Spleen (tissue), 11 donors: Measurements from ENCODE around the gene ZNF283. TPM values are rescaled to one million over a fixed set of nuclear protein-coding genes. Genes with fewer than 3 reads are reported as not detected.

Experiments
- DNase-seq: peaks from one replicate; pipeline ENCODE4 v3.0.0-alpha.2; 2020
- H3K27ac ChIP-seq, 8 donors: fragments of 200-600 bp; sonication (generic) in 7 of 8; 1 replicate in 4 of 8; 2 replicates in 4 of 8; pipeline versions ENCODE4 v1.5.0 to v1.8.0; 2016 to 2021; ENCODE audit warnings: inconsistent platforms in 4 of 8, mild to moderate bottlenecking in 4 of 8, moderate library complexity in 1 of 8
- H3K27me3 ChIP-seq, 7 donors: fragments of 200-600 bp; sonication (generic) in 6 of 7; replicated peaks in 1 of 7; 1 replicate in 4 of 7; 2 replicates in 3 of 7; pipeline versions ENCODE4 v1.5.0 to v1.8.0; 2016 to 2021; ENCODE audit warnings: inconsistent platforms in 3 of 7, mild to moderate bottlenecking in 1 of 7
- H3K36me3 ChIP-seq, 6 donors: fragments of 200-600 bp; sonication (generic) in 5 of 6; 1 replicate in 4 of 6; 2 replicates in 2 of 6; pipeline versions ENCODE4 v1.5.0 to v1.8.0; 2016 to 2021; ENCODE audit warnings: inconsistent platforms in 2 of 6
- H3K4me1 ChIP-seq, 6 donors: fragments of 200-600 bp; sonication (generic) in 5 of 6; 1 replicate in 3 of 6; 2 replicates in 3 of 6; pipeline versions ENCODE4 v1.5.0 to v1.8.0; 2016 to 2021; ENCODE audit warnings: inconsistent platforms in 3 of 6
- H3K4me3 ChIP-seq, 8 donors: fragments of 200-600 bp; sonication (generic) in 7 of 8; 1 replicate in 4 of 8; 2 replicates in 4 of 8; pipeline versions ENCODE4 v1.5.0 to v1.8.0; 2016 to 2021; ENCODE audit warnings: inconsistent platforms in 4 of 8, mild to moderate bottlenecking in 4 of 8, moderate library complexity in 2 of 8
- H3K9me3 ChIP-seq, 8 donors: fragments of 200-600 bp; sonication (generic) in 7 of 8; 1 replicate in 4 of 8; 2 replicates in 4 of 8; pipeline versions ENCODE4 v1.5.0 to v1.8.0; 2016 to 2021; ENCODE audit warnings: inconsistent platforms in 4 of 8
- POLR2A ChIP-seq, 3 donors: fragments of 450-650 bp; IDR thresholded peaks; one replicate each; pipeline ENCODE4 v1.5.1; 2017; ENCODE audit warnings: antibody characterized with exemption in 3 of 3, mild to moderate bottlenecking in 1 of 3
- POLR2AphosphoS5 ChIP-seq, 3 donors: sonication (generic); formaldehyde crosslinking; IDR thresholded peaks; one replicate each; pipeline ENCODE4 v1.5.1; 2017; ENCODE audit warnings: antibody characterized with exemption in 3 of 3
- WGBS, 5 donors: extraction: QIAGEN DNeasy Blood & Tissue Kit in 3 of 5; methylation state at CpG; one replicate each; pipeline versions ENCODE4 v1.1.5 to v1.1.7; 2013 to 2018; 5-methylcytosine and 5-hydroxymethylcytosine counted together
- intact Hi-C: fragments of 100-400 bp; cut with DNase I; formaldehyde crosslinking; loops from one replicate; pipeline ENCODE4 v1.15.0; 2023; ENCODE audit warnings: low total_unique reads
- polyA plus RNA-seq, 3 donors: library from polyadenylated mRNA; stranded (reverse); fragments of 200-250 nt; gene quantifications; one replicate each; pipeline ENCODE4 v1.2.1, GENCODE V29; 2013
- total RNA-seq, 7 donors: library from RNA; depleted of rRNA in 3 of 7; stranded (reverse); fragments of >200 nt in 3 of 7; fragmentation: NEBNext Ultra II Directional in 4 of 7; extraction: Animal tissue kit (Norgen Biotek cat#: 25700) in 4 of 7; gene quantifications; one replicate each; pipeline versions ENCODE4 v1.1.0 to v1.2.1, GENCODE V29; 2016 to 2021
- TF ChIP-seq, protein P1 (sequence below), 11 experiments: fragments of 200-600 bp in 7 of 11; fragments of 450-650 bp in 4 of 11; sonication (generic) in 4 of 11; IDR thresholded peaks in 8 of 11; conservative IDR thresholded peaks in 3 of 11; 1 replicate in 7 of 11; 2 replicates in 4 of 11; pipeline versions ENCODE4 v1.4.0 to v1.8.0; 2016 to 2021; ENCODE audit warnings: antibody characterized with exemption in 11 of 11, inconsistent platforms in 4 of 11, mild to moderate bottlenecking in 1 of 11
- donor health status: healthy with polysubstance abuse.
- donor health status: DM: no; HTN: no; CAD: no; lungs with moderate emphysema.
- donor health status: DM: no; HTN: no; CAD: no.
- donor health status: Bipolar disorder and iron deficiency.
- donor health status: healthy.
- donor health status: DM: no; HTN: no; CAD: no.
- donor health status: DM: yes; HTN: yes; CAD: no.

ZNF283 gene
- total and polyA plus RNA-seq, 10 donors, result 1.1 to 15.6 (median 10.6) TPM

DNA sequence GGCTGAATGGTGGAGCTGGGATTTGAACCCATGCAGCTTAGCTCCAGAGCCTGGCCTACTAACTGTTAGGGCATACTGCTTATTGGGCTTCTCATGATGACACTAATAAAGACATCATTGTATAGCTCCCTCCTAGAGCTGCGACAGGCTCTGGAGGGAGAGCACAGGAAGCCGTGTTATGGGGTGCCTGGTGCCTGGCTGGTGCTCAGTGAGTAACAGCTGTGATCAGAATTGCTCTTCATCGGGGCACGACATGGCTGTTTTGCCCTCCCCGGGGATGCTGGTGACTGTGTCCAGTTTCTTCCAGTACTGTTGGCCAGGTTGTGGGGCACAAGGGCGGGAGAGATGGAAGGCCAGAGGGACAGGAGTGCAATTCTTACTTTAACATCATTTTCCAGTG lies 30.0 kb upstream of the ZNF283 start:
- peaks cover 0 to 48% (median 0%) of the 10 kb centered on the region in 7 donors for H3K27me3 ChIP-seq
- DNase-seq, result no peak
- H3K9me3 ChIP-seq, result peaks cover 0 to 8% (median 2%) of the 10 kb centered on the region in 8 donors
- WGBS, 5 donors, result 46 to 80% (median 62%) methylated on average over 3 to 6 of the region's 6 CpGs
- H3K4me1 ChIP-seq, result peaks cover 0 to 22% (median 9%) of the 10 kb centered on the region in 6 donors
- no peak overlapping the region for H3K4me3 ChIP-seq
- intact Hi-C loops, result no loop called here
- peaks cover 0 to 22% (median 0%) of the 10 kb centered on the region in 6 donors for H3K36me3 ChIP-seq
- TF ChIP-seq, protein P1, sequence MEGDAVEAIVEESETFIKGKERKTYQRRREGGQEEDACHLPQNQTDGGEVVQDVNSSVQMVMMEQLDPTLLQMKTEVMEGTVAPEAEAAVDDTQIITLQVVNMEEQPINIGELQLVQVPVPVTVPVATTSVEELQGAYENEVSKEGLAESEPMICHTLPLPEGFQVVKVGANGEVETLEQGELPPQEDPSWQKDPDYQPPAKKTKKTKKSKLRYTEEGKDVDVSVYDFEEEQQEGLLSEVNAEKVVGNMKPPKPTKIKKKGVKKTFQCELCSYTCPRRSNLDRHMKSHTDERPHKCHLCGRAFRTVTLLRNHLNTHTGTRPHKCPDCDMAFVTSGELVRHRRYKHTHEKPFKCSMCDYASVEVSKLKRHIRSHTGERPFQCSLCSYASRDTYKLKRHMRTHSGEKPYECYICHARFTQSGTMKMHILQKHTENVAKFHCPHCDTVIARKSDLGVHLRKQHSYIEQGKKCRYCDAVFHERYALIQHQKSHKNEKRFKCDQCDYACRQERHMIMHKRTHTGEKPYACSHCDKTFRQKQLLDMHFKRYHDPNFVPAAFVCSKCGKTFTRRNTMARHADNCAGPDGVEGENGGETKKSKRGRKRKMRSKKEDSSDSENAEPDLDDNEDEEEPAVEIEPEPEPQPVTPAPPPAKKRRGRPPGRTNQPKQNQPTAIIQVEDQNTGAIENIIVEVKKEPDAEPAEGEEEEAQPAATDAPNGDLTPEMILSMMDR (IDR thresholded peaks at IDR 0.05 in 8 of 11, conservative IDR thresholded peaks at IDR 0.05 in 3 of 11), result no peak
- TF ChIP-seq POLR2AphosphoS5 (IDR thresholded peaks at IDR 0.05), result no peak
- no peak for TF ChIP-seq POLR2A (IDR thresholded peaks at IDR 0.05)
- no peak overlapping the region for H3K27ac ChIP-seq

DNA sequence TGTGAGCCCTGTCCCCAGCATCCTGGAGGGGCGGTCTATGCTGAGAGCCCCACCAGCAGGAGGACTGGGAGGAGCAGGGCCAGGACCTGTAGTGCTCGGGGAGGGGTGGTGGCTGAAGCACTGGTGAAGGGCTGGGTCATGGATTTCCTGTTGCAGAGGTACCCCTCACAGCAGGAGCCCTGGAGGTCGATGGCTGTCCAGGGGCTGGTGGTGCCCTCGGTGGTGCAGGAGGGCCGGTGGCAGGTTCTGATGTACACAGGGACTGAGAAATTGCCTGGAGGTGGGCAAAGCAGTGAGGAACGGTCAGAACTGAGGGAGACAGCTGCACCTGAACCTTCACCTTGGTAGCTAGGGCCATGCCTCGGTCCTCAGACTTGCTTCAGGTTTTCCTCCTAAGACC lies 29.6 kb upstream of the ZNF283 start:
- Histone ChIP-seq H3K27me3 (peaks cover 0 to 48% (median 0%) of the 10 kb centered on the region in 7 donors), H3K27ac (no peak overlapping the region), H3K4me1 (peaks cover 0 to 22% (median 9%) of the 10 kb centered on the region in 6 donors), H3K9me3 (peaks cover 0 to 8% (median 2%) of the 10 kb centered on the region in 8 donors), H3K36me3 (peaks cover 0 to 22% (median 0%) of the 10 kb centered on the region in 6 donors), H3K4me3 (peak overlapping the region in 2 of 8 donors; percentile 58 to 77)
- no peak for DNase-seq
- TF ChIP-seq POLR2AphosphoS5 (IDR thresholded peaks at IDR 0.05) (no peak), POLR2A (IDR thresholded peaks at IDR 0.05) (no peak)
- TF ChIP-seq, protein P1 (IDR thresholded peaks at IDR 0.05 in 8 of 11, conservative IDR thresholded peaks at IDR 0.05 in 3 of 11), result no peak
- intact Hi-C loops, result no loop called here
- 86 to 96% (median 88%) methylated on average over 5 to 7 of the region's 7 CpGs for WGBS, 5 donors

DNA sequence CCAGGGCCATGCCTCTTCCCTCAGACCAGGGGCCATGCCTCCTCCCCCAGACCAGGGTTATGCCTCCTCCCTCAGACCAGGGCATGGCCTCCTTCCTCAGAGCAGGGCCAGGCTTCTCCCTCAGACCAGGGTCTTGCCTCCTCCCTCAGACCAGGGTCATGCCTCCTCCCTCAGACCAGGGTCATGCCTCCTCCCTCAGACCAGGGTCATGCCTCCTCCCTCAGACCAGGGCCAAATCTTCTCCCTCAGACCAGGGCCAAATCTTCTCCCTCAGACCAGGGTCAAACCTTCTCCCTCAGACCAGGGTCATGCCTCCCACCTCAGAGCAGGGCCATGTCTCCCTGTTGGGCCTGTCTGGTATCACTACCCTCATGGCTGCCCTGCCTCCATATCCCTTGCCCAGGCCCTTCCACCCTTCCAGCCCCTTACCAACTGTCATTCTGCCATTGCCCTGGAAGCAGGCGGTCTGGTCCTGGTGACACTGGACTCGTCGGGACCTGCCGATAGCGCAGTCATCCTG lies 29.0 kb upstream of the ZNF283 start:
- peak overlapping the region; percentile 45 to 77 (median 56) for H3K4me3 ChIP-seq
- no peak for DNase-seq
- peaks cover 0 to 42% (median 0%) of the 10 kb centered on the region in 7 donors for H3K27me3 ChIP-seq
- no peak for TF ChIP-seq POLR2A (IDR thresholded peaks at IDR 0.05)
- TF ChIP-seq POLR2AphosphoS5 (IDR thresholded peaks at IDR 0.05), result no peak
- TF ChIP-seq, protein P1 (IDR thresholded peaks at IDR 0.05 in 8 of 11, conservative IDR thresholded peaks at IDR 0.05 in 3 of 11), result no peak
- H3K9me3 ChIP-seq, result peaks cover 0 to 8% (median 2%) of the 10 kb centered on the region in 8 donors
- H3K36me3 ChIP-seq, result peaks cover 0 to 22% (median 0%) of the 10 kb centered on the region in 6 donors
- peaks cover 0 to 22% (median 9%) of the 10 kb centered on the region in 6 donors for H3K4me1 ChIP-seq
- intact Hi-C loops, result no loop called here
- peak overlapping the region in 3 of 8 donors; percentile 53 to 75 (median 61) for H3K27ac ChIP-seq
- 41 to 60% (median 49%) methylated on average over 2 to 5 of the region's 5 CpGs for WGBS, 5 donors

DNA sequence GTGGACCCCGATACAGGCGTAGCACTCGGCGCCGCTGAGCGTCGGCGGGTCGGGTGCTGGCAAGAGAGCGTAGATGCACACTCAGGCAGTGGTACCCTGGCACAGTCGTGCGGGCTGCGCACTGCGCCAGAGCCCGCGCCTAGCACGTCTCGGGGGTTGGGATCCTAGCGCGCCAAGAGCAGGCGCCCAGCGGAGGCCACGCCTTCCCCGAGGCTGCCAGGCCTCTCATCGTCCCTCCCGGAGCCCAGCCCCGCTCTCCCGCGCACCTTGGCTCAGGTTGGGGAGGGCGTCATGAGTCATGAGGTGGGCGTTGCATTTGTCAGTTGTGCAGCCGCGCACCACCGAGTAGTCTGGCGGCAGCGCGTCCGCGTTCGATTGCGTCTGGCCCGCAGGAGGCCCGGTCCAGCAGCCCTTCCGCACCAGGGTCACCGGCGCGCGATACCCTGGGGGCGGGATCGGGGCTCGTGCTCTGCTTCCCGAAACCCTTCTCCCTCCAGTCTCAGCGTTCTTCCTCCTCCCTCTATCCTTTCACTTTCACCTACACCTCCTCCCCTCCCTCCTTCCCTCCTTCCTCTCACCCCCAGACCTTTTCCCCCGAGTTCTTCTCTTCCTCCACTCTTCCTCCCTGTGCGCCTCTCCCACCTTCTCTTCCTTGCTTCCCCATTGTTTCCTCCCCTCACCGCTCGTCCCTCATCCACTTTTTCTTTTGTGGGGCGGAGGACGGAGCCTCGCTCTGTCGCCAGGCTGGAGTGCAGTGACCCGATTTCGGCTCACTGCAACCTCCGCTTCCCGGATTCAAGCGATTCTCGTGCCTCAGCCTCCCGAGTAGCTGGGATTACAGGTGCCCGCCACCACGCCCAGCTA lies 28.3 kb upstream of the ZNF283 start:
- WGBS, 5 donors, result 16 to 22% (median 18%) methylated on average over 48 to 70 of the region's 70 CpGs
- peak overlapping the region; percentile 45 to 77 (median 56) for H3K4me3 ChIP-seq
- intact Hi-C loops, result no loop called here
- TF ChIP-seq POLR2A (IDR thresholded peaks at IDR 0.05) (no peak), POLR2AphosphoS5 (IDR thresholded peaks at IDR 0.05) (peak in 2 of 3 donors; percentile 62)
- peaks cover 0 to 8% (median 2%) of the 10 kb centered on the region in 8 donors for H3K9me3 ChIP-seq
- H3K36me3 ChIP-seq, result peaks cover 0 to 22% (median 0%) of the 10 kb centered on the region in 6 donors
- H3K27ac ChIP-seq, result peak overlapping the region in 5 of 8 donors; percentile 36 to 75 (median 59)
- H3K27me3 ChIP-seq, result peaks cover 0 to 35% (median 0%) of the 10 kb centered on the region in 7 donors
- H3K4me1 ChIP-seq, result peaks cover 0 to 22% (median 9%) of the 10 kb centered on the region in 6 donors
- peak; percentile 84 for DNase-seq
